GM19452 (cell line): ENCODE results near the gene HMCN2.

Experiments used
- ATAC-seq: cut with Tn5 transposase; IDR thresholded peaks from one replicate; pipeline ENCODE4 v1.9.1; 2021; ENCODE audit not compliant: unreplicated experiment

Gene HMCN2

GRCh38 chr9:130405657-130406257, 140.2 kb downstream of the HMCN2 start:
- no peak for ATAC-seq

GRCh38 chr9:130406278-130406895, 140.8 kb downstream of the HMCN2 start:
- ATAC-seq: no peak

GRCh38 chr9:130407916-130408663, 142.5 kb downstream of the HMCN2 start:
- ATAC-seq: no peak

- no peak for ATAC-seq
Measured at GRCh38 chr9:130408669-130409068, 143.1 kb downstream of the HMCN2 start.

GRCh38 chr9:130409246-130409645, 143.7 kb downstream of the HMCN2 start:
- no peak for ATAC-seq

GRCh38 chr9:130410443-130410842, 144.9 kb downstream of the HMCN2 start:
- ATAC-seq: no peak

GRCh38 chr9:130411566-130411915, 146.0 kb downstream of the HMCN2 start:
- no peak for ATAC-seq

- no peak for ATAC-seq
Measured at GRCh38 chr9:130414081-130414731, 148.6 kb downstream of the HMCN2 start.

GRCh38 chr9:130414910-130415746, 149.6 kb downstream of the HMCN2 start:
- ATAC-seq: no peak

GRCh38 chr9:130417602-130418001, 152.0 kb downstream of the HMCN2 start:
- ATAC-seq: no peak

GRCh38 chr9:130418776-130419175, 153.2 kb downstream of the HMCN2 start:
- no peak for ATAC-seq

GRCh38 chr9:130419521-130420035, 154.0 kb downstream of the HMCN2 start:
- ATAC-seq: no peak

GRCh38 chr9:130421154-130421801, 155.7 kb downstream of the HMCN2 start:
- ATAC-seq: no peak

GRCh38 chr9:130421802-130422276, 156.3 kb downstream of the HMCN2 start:
- ATAC-seq: no peak

GRCh38 chr9:130422546-130422945, 157.0 kb downstream of the HMCN2 start:
- no peak for ATAC-seq

- no peak for ATAC-seq
Measured at GRCh38 chr9:130423272-130423671, 157.7 kb downstream of the HMCN2 start.

GRCh38 chr9:130424595-130425454, 159.3 kb downstream of the HMCN2 start:
- no peak for ATAC-seq

- no peak for ATAC-seq
Measured at GRCh38 chr9:130425741-130426466, 160.3 kb downstream of the HMCN2 start.

GRCh38 chr9:130426467-130426773, 160.9 kb downstream of the HMCN2 start:
- ATAC-seq: no peak
